Endothelial cell of hepatic sinusoid (primary cell): ENCODE results near the gene RASGEF1C.
"Not testable (repeated sequence)": the region's sequence is repeated elsewhere in the genome, so short reads cannot be mapped to it uniquely, and the experiment has no call there.

Experiments used
- in situ Hi-C: cut with HindIII; loops from 2 replicates; pipeline ENCODE4 v1.10.0; 2017; ENCODE audit warnings: low sequenced_read_pairs

RASGEF1C gene

DNA sequence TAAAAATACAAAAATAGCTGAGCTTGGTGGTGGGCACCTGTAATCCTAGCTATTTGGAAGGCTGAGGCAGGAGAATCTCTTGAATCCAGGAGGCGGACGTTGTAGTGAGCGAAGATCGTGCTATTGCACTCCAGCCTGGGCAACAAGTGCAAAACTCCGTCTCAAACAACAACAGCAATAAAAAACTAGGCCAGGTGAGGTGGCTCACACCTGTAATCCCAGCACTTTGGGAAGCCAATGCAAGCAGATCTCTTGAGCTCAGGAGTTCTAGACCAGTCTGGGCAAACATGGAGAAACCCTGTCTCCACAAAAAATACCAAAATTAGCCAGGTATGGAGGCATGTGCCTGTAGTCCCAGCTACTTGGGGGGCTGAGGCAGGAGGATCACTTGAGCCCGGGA lies 84.3 kb downstream of the RASGEF1C start:
- in situ Hi-C loops = not testable (repeated sequence)

DNA sequence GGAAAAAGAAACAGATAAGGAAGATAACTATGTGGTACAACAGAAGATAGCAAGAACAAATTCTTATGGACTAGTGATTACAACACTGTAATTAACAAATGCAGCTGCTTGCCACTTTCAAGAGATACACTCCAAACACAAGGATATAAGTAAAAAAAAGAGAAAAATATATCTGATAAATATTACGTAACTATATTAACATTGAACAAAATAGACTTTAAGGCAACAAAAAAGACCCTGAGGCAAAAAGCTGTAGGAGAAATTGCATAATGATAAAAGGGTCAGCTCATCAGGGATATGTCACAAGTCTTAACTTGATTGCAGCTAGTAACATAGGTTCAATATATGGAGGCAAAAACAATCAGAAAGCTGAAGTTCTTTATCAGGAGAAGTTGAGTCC lies 86.1 kb downstream of the RASGEF1C start:
- in situ Hi-C loops = no loop called here

- in situ Hi-C loops = no loop called here
Measured at GRCh38 chr5:180121826-180122413, 87.1 kb downstream of the RASGEF1C start.

- in situ Hi-C loops = no loop called here
Measured at GRCh38 chr5:180120237-180121101, 88.5 kb downstream of the RASGEF1C start.

- in situ Hi-C loops = no loop called here
Measured at GRCh38 chr5:180119903-180120236, 89.1 kb downstream of the RASGEF1C start.

- in situ Hi-C loops = no loop called here
Measured at GRCh38 chr5:180119031-180119902, 89.7 kb downstream of the RASGEF1C start.

- in situ Hi-C loops = no loop called here
Measured at GRCh38 chr5:180118391-180118791, 90.6 kb downstream of the RASGEF1C start.

- in situ Hi-C loops = no loop called here
Measured at GRCh38 chr5:180117000-180117725, 91.8 kb downstream of the RASGEF1C start.

DNA sequence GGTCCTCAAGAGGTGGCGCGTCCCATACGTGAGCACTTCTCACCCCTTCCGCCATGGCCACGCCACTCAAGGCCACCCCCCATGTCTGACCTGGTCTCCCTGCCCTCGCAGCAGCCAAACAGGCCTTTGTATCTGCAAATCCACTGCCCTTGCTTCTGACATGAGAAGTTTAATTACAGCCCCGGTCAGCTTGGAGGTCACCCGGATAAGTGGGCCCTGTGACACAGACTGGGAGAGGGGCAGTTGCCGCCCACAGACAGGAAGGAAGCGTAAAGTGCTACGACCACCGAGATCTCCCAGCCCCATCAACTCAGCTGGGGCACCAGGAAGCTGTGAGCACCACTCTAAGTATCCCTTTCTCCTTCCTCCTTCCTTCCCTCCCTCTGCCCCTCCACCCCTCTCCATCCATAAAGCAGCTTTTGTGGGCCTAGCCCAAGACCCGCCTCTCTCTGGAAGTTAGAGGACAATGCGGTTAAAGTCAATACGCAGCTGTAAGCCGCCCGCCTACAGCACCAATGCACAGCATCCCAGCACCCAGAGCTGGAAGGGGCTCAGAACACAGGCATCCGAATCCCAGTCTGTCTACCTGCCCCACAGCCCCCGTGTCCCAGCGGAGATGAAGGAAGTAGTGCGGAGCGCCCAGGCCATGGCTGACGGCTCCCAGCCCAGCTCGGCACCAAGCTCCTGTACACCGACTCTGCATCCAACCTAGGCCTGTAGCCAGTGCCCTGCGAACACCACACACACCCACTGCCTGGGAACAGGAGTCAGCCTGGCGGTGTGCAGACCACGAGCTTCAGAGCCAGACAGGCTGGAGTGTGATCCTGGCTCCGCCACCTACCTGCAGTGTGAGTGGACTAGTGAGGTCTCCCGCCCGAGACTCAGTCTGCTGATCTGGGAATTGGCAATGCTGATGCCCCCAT lies 92.7 kb downstream of the RASGEF1C start:
- in situ Hi-C loops = no loop called here

GRCh38 chr5:180115326-180116076 lies 93.5 kb downstream of the RASGEF1C start:
- in situ Hi-C loops = no loop called here

DNA sequence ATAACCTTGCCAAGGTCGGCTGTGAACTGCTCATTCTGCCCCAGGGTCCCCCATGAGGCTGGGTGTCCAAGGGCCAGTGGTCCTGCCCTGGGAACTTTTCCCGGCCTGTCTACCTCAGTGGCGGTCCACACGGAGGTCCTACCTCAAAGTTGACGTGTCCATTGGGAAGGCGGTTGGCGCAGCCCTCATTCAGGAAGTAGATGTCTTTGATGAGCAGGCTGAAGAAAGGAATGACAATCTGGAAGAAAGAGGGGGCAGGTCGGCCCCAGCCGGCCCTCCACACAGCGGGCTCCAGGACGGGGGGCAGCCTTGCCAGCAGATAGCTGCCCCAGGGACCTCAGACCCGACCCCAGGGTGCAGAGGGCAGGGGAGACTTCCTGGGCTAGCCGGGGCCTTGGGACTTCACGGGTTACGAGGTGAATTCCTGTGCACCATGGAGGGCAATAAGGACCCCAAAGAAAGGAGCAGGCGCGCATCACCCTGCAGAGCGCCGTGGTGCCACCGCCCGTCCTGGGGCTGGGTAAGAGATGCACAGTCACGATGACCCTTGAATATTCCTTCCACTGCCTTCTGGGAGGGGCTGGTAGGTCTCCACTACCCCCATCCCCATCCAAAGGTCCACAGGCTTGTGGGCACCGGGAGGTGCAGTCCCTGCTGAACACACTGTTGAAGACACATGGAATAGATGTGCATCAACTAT lies 94.6 kb downstream of the RASGEF1C start:
- in situ Hi-C loops = no loop called here

GRCh38 chr5:180113660-180114303 lies 95.2 kb downstream of the RASGEF1C start:
- in situ Hi-C loops = no loop called here

- in situ Hi-C loops = no loop called here
Measured at GRCh38 chr5:180112181-180112861, 96.7 kb downstream of the RASGEF1C start.

DNA sequence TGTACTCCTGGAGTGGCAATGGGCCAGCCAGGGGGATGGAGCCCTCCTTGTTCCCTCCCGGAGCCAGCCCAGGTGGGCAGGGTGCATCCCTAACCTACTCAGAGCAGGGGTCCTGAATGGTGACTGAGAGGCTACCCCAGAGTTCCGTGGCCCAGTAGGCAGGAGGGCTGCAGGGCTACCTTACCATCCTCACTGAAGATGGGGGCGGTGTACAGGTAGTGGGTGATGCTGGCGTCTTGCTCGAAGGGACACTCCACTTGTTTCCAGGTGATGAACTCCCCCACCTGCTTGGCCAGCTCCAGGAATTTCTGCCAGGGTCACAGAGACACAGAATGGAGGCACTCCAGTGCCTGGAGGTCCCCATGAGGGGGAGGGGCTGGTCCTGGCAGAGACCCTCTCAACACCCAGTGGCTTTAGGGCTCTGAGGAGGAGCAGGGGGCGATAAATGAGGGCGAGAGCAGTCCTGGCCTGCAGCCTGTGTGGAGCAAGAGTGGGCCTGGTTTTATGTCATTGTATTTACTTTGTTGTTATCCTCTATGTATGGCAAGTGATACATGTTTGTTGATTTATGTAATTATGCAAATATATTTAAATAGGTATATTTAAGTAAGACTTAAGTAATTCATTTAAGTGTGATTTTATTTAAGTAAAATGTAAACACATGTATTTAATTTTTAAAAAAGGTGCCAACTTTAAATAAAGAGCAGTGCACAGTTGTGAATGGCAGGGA lies 97.6 kb downstream of the RASGEF1C start:
- in situ Hi-C loops = no loop called here

- in situ Hi-C loops = no loop called here
Measured at GRCh38 chr5:180109920-180110319, 99.1 kb downstream of the RASGEF1C start.

GRCh38 chr5:180107005-180107404 lies 102.0 kb downstream of the RASGEF1C start:
- in situ Hi-C loops = no loop called here

DNA sequence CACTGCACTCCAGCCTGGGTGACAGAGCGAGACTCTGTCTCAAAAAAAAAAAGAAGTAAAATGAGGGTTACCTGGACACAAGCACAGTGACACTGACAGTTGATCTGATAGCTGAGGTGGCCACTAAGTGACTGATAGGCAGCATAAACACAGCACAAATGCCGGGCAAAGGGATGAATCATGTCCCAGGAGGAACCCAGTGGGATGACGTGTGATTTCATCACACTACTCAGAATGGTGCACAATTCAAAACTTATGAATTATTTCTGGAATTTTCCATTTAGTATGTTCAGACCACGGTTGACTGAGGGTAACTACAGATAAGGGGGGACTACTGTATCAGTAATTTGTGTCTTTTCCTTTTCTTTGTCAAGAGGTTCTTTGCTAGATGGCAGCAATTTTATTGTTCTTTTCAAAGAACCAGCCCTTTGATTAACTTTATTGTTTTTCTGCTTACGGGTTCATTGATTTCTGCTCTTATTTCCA lies 103.1 kb downstream of the RASGEF1C start:
- in situ Hi-C loops = no loop called here
